ENCODE data around the gene WRAP73.
"Not testable (repeated sequence)": the region's sequence is repeated elsewhere in the genome, so short reads cannot be mapped to it uniquely, and the experiment has no call there.

WRAP73 gene

GRCh38 chr1:3599286-3599811, 50.6 kb downstream of the WRAP73 start:
- no peak for DNase-seq (ENCODE audit: low read depth in 2 of 2)

- DNase-seq (ENCODE audit: low read depth in 2 of 2) = no peak
Measured at GRCh38 chr1:3598522-3599285, 51.2 kb downstream of the WRAP73 start.

DNA sequence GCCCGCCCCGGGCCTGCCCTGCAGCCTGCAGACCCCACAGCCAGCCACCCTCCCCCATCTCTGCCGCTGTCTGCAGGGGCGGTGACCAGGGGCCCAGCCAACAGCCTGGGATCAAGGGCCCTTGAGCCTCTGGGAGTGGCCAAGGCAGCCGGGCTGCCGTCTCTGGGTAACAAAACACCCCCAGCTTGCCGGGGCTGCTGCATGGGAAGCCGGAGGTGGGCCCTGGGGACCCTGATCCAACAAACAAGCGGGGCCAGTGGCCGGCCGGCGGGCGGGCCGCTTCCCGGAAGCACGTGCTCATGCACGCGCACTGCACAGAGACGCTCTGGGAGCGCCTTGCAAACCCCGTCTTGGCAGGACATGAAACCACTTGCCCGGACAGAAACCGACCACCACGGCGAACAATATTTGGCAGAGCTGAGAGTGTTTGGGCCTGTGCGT, 51.8 kb downstream of the WRAP73 start:
- no peak for DNase-seq (ENCODE audit: low read depth in 2 of 2)

DNA sequence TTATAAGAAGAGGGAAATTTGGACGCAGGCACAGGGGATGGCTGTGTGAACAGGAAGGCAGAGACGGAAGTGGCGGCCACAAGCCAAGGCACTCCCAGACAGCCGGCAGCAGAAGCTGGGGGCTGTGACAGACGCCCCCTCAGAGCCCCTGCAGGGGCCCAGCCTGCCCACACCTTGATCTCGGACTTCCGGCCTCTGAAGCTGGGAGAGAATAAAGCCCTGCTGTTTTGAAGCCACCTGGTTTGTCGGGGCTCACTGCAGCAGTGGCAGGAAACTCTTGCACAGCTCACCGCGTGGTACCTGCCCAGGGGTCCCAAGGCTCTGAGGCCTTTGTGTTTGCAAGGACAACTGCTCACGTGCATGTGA, 52.3 kb downstream of the WRAP73 start:
- DNase-seq (ENCODE audit: low read depth in 2 of 2) = no peak

DNA sequence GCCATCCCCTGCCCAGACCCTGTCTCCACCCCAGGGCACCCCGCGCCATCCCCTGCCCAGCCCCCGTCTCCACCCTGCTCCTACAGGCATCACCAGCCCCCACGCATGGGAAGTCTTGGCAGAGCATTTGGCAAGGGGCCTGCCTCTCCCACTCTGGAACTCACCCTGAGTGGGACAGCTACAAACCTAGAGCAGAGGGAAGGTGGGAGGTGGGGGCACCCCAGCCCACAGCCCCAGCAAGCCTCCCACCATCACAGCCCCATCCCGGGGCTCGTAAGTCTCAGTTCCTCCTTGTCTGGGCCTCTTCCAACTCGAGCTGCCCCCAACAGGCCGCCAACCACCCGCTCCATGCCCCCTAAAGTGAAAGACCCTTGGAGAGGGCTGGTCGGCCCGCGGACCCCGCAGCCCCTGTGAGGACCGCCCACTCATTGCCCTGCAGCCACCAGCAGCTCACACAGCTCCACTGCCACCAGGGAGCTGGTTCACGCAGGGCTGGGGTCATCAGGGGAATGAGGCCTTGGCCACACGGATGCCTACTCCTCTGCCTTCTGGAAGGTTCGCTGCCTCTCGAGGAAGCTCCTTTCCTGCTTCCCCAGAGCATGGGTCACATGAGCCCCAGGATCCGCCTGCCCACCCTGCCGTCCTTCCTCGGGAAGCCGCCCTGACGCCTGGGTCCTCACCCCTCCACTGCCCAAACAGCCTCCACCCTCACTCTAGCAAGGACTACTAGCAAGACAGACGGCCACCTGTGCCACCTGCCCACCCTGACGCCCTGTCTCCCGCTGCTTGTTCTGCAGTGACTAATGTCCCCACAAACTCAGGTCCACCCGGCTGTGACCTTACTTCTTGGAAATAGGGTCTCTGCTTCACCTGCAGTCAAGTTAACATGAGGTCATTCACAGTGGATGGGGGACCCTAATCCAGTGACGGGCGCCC, 53.0 kb downstream of the WRAP73 start:
- DNase-seq (ENCODE audit: low read depth in 2 of 2) = no peak

DNA sequence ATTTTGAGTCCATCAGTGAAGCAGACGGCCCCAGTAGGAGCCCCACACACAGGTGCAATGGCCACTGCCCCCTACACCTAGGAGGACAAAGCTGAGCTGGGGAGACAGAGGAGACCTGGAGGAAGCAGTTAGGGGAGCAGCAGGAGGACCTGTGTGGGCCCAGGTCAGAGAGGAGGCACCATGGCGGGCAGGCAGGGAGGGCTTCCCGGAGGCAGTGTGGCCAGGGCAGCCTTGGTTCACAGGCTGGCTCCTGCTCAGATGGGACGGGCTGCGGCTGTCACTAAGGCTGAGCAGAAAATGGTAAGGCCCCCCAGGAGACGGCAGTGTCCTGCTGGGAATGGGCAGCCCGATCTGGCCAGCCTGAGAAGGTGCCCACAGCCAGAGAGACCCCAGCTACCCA, 54.0 kb downstream of the WRAP73 start:
- no peak for DNase-seq (ENCODE audit: low read depth in 2 of 2)

GRCh38 chr1:3594706-3595377, 55.1 kb downstream of the WRAP73 start:
- DNase-seq (ENCODE audit: low read depth in 2 of 2) = no peak

DNA sequence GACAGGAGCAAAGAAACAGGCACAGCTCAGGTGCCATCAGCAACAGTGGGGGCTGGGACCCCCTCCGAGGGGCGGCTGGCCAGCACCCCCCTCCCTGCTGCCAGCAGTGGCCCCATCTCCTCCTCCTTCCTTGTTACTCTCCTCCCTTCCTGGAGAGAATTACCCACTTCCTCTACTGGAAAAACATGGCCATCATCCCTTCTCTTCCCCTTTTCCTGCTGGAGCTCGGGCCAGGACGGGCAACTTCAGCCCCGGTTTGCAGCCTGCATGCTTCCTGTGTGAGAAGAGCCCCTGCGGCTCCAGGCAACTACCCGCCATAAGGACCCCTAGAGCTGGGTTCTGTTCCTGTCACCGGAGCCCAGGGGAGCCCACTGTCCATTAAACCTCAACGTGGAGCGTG, 56.2 kb downstream of the WRAP73 start:
- no peak for DNase-seq (ENCODE audit: low read depth in 2 of 2)

GRCh38 chr1:3593334-3593733, 56.6 kb downstream of the WRAP73 start:
- no peak for DNase-seq (ENCODE audit: low read depth in 2 of 2)

DNA sequence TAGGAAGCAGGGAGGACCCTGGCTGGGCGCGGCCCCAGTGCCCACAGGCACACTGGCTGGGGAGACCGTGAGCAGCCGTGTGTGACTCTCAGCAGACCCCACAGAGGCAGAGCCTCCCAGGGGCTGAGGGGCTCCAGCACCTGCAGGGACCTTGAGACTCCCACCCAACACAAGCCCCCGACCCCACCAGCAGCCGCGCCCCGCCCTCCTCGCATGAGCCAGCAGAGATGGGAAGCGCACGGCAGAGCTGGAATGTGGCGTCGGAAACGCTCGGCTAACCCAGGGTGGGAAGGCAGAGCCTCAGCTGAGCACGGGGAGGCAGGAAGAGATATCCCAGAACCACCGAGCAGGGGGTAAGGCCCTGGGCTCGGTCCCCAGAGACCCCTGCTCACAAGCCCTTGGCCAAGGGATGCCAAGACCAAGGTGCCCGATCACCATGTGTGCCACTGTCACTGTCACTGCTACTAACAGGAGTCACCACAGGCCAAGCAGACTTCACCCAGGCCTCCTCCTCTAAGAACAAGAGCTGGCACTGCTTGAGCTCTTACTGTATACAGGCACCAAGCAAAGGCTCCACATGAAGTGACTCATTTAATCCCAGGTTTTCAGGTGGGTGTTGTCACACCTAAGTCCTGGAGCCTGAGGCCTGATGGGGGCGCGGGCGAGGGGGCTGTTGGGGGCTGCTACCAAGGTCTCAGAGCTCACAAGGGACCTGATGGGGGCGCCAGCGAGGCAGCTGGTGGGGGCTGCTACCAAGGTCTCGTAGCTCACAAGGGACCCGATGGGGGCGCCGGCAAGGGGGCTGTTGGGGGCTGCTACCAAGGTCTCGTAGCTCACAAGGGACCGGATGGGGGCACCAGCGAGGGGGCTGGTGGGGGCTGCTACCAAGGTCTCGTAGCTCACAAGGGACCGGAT, 58.7 kb downstream of the WRAP73 start:
- no peak for DNase-seq (ENCODE audit: low read depth in 2 of 2)

GRCh38 chr1:3590139-3590763, 59.7 kb downstream of the WRAP73 start:
- no peak for DNase-seq (ENCODE audit: low read depth in 2 of 2)

DNA sequence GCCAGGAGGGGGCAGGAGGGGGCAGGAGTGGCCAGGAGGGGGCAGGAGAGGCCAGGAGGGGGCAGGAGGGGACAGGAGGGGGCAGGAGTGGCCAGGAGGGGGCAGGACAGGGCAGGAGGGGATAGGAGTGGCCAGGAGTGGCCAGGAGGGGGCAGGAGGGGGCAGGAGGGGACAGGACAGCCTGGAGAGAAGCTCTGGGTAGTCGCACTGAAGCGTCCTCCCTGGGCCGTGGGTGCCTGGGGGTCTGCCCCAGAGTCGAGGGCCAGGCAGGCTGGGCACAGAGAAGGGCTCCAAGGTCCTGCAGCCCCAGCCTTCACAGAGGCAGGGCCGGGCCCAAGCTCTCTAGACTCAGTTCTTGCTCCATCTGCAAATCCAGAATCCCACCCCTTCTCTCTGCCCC, 61.5 kb downstream of the WRAP73 start:
- no peak for DNase-seq (ENCODE audit: low read depth in 2 of 2)

GRCh38 chr1:3586986-3587759, 62.7 kb downstream of the WRAP73 start:
- no peak for DNase-seq (ENCODE audit: low read depth in 2 of 2)

GRCh38 chr1:3585940-3586568, 63.8 kb downstream of the WRAP73 start:
- DNase-seq (ENCODE audit: low read depth in 2 of 2) = no peak

- not testable (repeated sequence) for DNase-seq (ENCODE audit: low read depth in 2 of 2)
Measured at GRCh38 chr1:3585353-3585868, 64.5 kb downstream of the WRAP73 start.

DNA sequence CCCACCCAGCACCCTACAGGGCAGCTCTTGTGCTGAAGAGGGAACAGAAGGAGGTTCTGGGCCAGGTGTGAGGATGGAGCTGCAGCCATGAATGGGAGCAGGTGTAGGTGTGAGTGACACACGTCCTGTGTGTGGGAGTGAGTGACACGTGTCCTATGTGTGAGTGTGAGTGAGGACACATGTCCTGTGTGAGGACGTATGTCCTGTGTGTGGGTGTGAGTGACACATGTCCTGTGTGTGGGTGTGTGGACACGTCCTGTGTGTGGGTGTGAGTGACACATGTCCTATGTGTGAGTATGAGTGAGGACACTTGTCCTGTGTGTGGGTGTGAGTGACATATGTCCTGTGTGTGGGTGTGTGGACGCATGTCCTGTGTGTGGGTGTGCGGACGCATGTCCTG, 65.0 kb downstream of the WRAP73 start:
- DNase-seq (ENCODE audit: low read depth in 2 of 2) = no peak

- not testable (repeated sequence) for DNase-seq (ENCODE audit: low read depth in 2 of 2)
Measured at GRCh38 chr1:3583751-3584150, 66.2 kb downstream of the WRAP73 start.

GRCh38 chr1:3581296-3582036, 68.4 kb downstream of the WRAP73 start:
- DNase-seq (ENCODE audit: low read depth in 2 of 2) = no peak
